Mesothelial cell of epicardium (in vitro differentiated cells): ENCODE results near the gene ASB14. TPM values are rescaled to one million over a fixed set of nuclear protein-coding genes. Genes with fewer than 3 reads are reported as not detected.

Experiments used
- DNase-seq, 2 experiments: peaks; one replicate each; pipeline ENCODE4 v3.0.0; 2021; ENCODE audit warnings: low spot score in 2 of 2; ENCODE audit not compliant: unreplicated experiment in 2 of 2
- H3K27ac Mint-ChIP-seq: 2 replicates; pipeline ENCODE4 v1.8.0; 2021; ENCODE audit warnings: mixed read lengths
- H3K27me3 Mint-ChIP-seq: 2 replicates; pipeline ENCODE4 v1.8.0; 2021; ENCODE audit warnings: low read depth, mixed read lengths
- H3K36me3 Mint-ChIP-seq: 2 replicates; pipeline ENCODE4 v1.8.0; 2021; ENCODE audit warnings: mixed read lengths
- H3K4me1 Mint-ChIP-seq: 2 replicates; pipeline ENCODE4 v1.8.0; 2021; ENCODE audit warnings: mixed read lengths
- H3K4me3 Mint-ChIP-seq: 2 replicates; pipeline ENCODE4 v1.8.0; 2021; ENCODE audit warnings: mild to moderate bottlenecking, moderate library complexity, mixed read lengths
- H3K9me3 Mint-ChIP-seq: 2 replicates; pipeline ENCODE4 v1.8.0; 2021; ENCODE audit warnings: mixed read lengths
- CTCF ChIP-seq: fragments of 200-600 bp; sonication (generic); IDR thresholded peaks from one replicate; pipeline ENCODE4 v1.5.0; 2021; ENCODE audit warnings: antibody characterized with exemption; ENCODE audit not compliant: unreplicated experiment
- total RNA-seq: library from RNA; stranded (reverse); gene quantifications from 3 replicates; pipeline ENCODE4 v1.2.1, GENCODE V29; 2021

ASB14 gene
- total RNA-seq, 1 donor from 2014 or later, result not detected

GRCh38 chr3:57252404-57252803 lies 40.1 kb downstream of the ASB14 start:
- no peak for TF ChIP-seq CTCF
- no peak for DNase-seq
- peak overlapping the region; percentile 57 for H3K27ac Mint-ChIP-seq
- H3K4me3 Mint-ChIP-seq, result no peak overlapping the region
- H3K27me3 Mint-ChIP-seq, result no peaks in the 10 kb centered on the region
- H3K4me1 Mint-ChIP-seq, result peaks cover 2% of the 10 kb centered on the region
- H3K36me3 Mint-ChIP-seq, result peaks cover 22% of the 10 kb centered on the region
- H3K9me3 Mint-ChIP-seq, result no peaks in the 10 kb centered on the region

GRCh38 chr3:57244946-57245345 lies 47.5 kb downstream of the ASB14 start:
- Mint-ChIP-seq H3K36me3 (peaks cover 46% of the 10 kb centered on the region), H3K4me3 (no peak overlapping the region), H3K27me3 (no peaks in the 10 kb centered on the region), H3K4me1 (no peaks in the 10 kb centered on the region), H3K9me3 (no peaks in the 10 kb centered on the region), H3K27ac (no peak overlapping the region)
- no peak for DNase-seq
- no peak for TF ChIP-seq CTCF

- no peak for DNase-seq
- H3K4me1 Mint-ChIP-seq, result peaks cover 5% of the 10 kb centered on the region
- H3K27me3 Mint-ChIP-seq, result no peaks in the 10 kb centered on the region
- no peak overlapping the region for H3K27ac Mint-ChIP-seq
- H3K4me3 Mint-ChIP-seq, result no peak overlapping the region
- H3K9me3 Mint-ChIP-seq, result no peaks in the 10 kb centered on the region
- peaks cover 14% of the 10 kb centered on the region for H3K36me3 Mint-ChIP-seq
- TF ChIP-seq CTCF, result no peak
Observed at GRCh38 chr3:57234613-57235575, 57.6 kb downstream of the ASB14 start.

GRCh38 chr3:57233799-57234198 lies 58.7 kb downstream of the ASB14 start:
- no peak overlapping the region for H3K4me3 Mint-ChIP-seq
- no peak overlapping the region for H3K27ac Mint-ChIP-seq
- H3K9me3 Mint-ChIP-seq, result no peaks in the 10 kb centered on the region
- peaks cover 11% of the 10 kb centered on the region for H3K4me1 Mint-ChIP-seq
- H3K36me3 Mint-ChIP-seq, result peaks cover 7% of the 10 kb centered on the region
- no peaks in the 10 kb centered on the region for H3K27me3 Mint-ChIP-seq
- DNase-seq, result no peak
- TF ChIP-seq CTCF, result no peak

- TF ChIP-seq CTCF, result no peak
- Mint-ChIP-seq H3K4me1 (peaks cover 25% of the 10 kb centered on the region), H3K27me3 (no peaks in the 10 kb centered on the region), H3K9me3 (no peaks in the 10 kb centered on the region), H3K27ac (no peak overlapping the region), H3K36me3 (no peaks in the 10 kb centered on the region), H3K4me3 (no peak overlapping the region)
- no peak for DNase-seq
Observed at GRCh38 chr3:57230006-57230405, 62.5 kb downstream of the ASB14 start.
